Fibroblast of the aortic adventitia (primary cell): Measurements from ENCODE around the gene ZBTB16. TPM values are rescaled to one million over a fixed set of nuclear protein-coding genes. Genes with fewer than 3 reads are reported as not detected.

ENCODE experiments used
- DNase-seq: peaks from one replicate; pipeline ENCODE4 v3.0.0-alpha.2; 2010; ENCODE audit warnings: low read depth
- H3K4me3 ChIP-seq: 2 replicates; pipeline ENCODE4 v1.5.1; 2011; ENCODE audit warnings: low read depth, mild to moderate bottlenecking, control low read depth, low read length, moderate library complexity
- total RNA-seq: library from RNA; depleted of rRNA; stranded (reverse); fragments of >200 nt; gene quantifications from 2 replicates; pipeline ENCODE4 v1.2.3, GENCODE V29; 2012; ENCODE audit warnings: low replicate concordance
- TF ChIP-seq, protein P1 (sequence below): IDR thresholded peaks from 2 replicates; pipeline ENCODE4 v1.5.1; 2011; ENCODE audit warnings: mild to moderate bottlenecking, low read length, control low read depth, inconsistent platforms; ENCODE audit not compliant: insufficient read depth

Gene ZBTB16
- total RNA-seq, 1 donor, result 0.27 TPM

DNA sequence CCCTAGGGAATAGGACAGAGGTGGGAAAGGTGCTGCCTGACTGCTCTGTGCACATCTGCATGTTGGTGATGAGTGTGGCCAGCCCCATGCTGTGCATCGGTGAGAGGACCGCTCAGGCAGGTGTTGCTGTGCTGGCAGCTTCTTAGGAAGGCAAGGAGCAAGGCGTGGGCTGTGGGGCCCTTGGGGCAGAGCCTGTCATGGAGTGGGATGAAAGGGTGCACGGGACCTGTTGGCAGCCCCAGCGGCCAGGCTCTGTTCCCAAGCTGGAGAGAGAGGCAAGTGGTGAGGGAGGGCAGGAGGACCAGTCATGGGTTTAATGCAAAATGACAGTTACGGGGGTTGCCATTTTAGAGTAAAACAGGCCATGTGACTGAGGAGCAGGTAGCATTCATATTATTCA, 78.3 kb downstream of the ZBTB16 start:
- H3K4me3 ChIP-seq, result no peak overlapping the region
- DNase-seq, result no peak
- TF ChIP-seq, protein P1, sequence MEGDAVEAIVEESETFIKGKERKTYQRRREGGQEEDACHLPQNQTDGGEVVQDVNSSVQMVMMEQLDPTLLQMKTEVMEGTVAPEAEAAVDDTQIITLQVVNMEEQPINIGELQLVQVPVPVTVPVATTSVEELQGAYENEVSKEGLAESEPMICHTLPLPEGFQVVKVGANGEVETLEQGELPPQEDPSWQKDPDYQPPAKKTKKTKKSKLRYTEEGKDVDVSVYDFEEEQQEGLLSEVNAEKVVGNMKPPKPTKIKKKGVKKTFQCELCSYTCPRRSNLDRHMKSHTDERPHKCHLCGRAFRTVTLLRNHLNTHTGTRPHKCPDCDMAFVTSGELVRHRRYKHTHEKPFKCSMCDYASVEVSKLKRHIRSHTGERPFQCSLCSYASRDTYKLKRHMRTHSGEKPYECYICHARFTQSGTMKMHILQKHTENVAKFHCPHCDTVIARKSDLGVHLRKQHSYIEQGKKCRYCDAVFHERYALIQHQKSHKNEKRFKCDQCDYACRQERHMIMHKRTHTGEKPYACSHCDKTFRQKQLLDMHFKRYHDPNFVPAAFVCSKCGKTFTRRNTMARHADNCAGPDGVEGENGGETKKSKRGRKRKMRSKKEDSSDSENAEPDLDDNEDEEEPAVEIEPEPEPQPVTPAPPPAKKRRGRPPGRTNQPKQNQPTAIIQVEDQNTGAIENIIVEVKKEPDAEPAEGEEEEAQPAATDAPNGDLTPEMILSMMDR, result no peak

DNA sequence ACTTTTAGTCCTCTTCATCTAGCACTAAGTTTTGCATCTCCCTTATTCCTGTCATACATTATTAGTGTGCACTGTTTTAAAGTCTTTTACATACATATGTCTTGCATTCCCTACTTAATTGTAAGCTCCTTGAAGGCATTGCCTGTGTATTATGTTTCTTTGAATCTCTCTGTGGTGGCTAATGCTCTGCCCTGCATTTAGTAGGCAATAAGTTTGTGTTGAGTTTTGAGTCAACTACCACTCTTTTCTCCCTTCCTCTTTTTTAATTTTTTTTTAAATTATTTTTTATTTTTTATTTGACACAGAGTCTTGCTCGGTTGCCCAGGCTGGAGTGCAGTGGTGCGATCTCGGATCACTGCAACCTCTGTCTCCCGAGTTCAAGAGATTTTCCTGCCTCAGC, 78.9 kb downstream of the ZBTB16 start:
- TF ChIP-seq, protein P1, result no peak
- no peak for DNase-seq
- no peak overlapping the region for H3K4me3 ChIP-seq

DNA sequence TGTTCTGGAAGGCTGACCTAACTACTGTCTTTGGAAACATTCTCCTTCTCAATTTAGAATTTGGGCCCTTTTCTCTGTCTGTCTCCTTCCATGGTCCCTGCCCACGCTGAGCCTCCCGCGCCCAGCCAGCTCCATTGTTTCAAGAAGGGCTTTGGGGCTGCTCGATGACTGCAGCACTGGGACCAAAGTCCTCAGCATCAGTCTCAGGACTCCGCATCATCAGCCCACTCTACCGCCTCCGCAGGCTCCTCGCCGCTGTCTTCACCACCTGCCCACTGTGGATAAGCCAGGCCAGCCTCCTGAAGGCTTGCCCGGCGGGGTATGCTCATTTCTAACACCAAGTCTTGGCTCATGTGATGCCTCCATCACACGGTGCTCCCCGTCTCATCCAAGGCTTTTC, 81.3 kb downstream of the ZBTB16 start:
- DNase-seq, result no peak
- TF ChIP-seq, protein P1, result no peak
- no peak overlapping the region for H3K4me3 ChIP-seq

DNA sequence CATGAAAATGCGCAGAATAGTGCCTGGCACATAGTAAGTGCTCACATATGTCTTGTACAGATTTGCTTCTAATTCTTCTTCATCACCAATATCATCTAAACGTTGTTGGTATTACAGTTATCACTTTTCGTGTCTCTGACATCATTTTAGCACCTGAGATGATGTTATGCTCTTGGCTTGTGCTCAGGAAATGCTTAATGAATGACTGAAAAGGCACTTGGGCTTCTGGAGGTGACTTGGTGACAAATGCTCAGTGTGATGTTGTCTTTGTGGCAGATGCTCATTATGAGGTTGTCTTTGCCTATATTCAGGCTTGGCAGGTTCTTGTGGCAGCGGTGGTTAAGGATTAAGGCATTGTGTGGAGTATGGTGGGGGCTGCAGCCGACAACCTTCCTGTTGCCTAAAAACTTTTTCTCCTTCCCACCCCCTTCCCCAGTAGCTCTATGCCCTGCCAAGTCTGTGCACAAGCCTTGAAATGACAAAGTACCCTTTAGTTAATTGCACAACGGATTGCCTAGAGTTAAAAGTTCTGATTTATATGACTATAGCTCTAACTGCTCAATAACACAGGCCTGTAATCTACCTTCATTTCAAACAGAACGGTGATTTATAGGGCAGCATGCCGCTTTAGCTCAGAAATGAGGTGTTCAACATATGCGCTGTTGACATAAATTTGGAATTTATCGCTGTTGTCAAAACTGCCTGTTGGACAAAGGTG, 82.5 kb downstream of the ZBTB16 start:
- H3K4me3 ChIP-seq, result no peak overlapping the region
- TF ChIP-seq, protein P1, result no peak
- DNase-seq, result no peak

DNA sequence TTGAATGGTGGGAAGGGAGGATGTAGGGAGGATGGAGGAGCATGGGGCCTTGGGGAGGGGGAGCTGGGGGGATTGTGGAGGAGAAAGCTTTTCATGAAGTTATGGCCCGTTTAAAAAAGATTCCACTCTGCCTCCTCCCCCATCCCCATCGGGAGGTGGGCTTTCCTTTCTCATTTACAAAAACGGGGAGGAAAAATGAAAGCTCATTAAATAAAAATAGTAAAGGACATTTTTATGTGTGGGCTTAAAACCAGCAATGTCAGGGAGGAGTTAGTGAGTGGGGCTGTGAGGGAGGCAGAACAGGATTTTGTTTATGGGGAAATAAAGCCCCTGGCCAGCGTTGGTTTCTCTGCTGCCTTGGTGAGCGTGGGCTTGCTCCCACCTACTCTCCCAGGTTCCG, 83.2 kb downstream of the ZBTB16 start:
- no peak for DNase-seq
- TF ChIP-seq, protein P1, result no peak
- no peak overlapping the region for H3K4me3 ChIP-seq

DNA sequence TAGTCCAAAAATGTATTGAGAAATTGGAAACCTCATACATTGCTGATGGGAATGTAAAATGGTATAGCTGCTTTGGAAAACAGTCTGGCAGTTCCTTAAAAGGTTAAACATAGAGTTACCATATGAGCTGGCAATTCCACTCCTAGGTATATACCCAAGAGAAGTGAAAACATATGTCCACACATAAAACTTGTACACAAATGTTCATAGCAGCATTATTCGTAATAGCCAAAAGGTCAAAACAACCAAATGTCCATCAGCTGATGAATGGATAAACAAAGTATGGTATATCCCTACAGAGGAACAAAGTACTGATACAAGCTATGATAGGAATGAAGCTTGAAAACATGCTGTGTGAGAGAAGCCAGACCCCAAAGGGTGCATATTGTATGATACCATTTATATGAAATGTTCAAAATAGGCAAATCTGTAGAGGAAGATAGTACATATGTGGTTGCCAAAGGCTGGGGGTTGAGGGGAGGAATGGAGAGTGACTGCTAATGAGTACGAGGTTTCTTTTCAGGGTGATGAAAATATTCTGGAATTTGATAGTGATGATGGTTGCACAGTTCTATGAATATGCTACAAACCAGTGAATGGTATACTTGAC, 85.8 kb downstream of the ZBTB16 start:
- no peak for DNase-seq
- H3K4me3 ChIP-seq, result no peak overlapping the region
- TF ChIP-seq, protein P1, result no peak
